GM10266 (cell line): ENCODE measurements around the gene BRD1.

ENCODE experiments used
- DNase-seq: peaks from one replicate; pipeline ENCODE4 v3.0.0; 2012; ENCODE audit errors: extremely low spot score
- TF ChIP-seq, protein P1 (sequence below): IDR thresholded peaks from 2 replicates; pipeline ENCODE4 v1.5.1; 2012; ENCODE audit warnings: mild to moderate bottlenecking, low read depth; ENCODE audit not compliant: control insufficient read depth, insufficient read depth; ENCODE audit errors: missing control alignments

The BRD1 gene

DNA sequence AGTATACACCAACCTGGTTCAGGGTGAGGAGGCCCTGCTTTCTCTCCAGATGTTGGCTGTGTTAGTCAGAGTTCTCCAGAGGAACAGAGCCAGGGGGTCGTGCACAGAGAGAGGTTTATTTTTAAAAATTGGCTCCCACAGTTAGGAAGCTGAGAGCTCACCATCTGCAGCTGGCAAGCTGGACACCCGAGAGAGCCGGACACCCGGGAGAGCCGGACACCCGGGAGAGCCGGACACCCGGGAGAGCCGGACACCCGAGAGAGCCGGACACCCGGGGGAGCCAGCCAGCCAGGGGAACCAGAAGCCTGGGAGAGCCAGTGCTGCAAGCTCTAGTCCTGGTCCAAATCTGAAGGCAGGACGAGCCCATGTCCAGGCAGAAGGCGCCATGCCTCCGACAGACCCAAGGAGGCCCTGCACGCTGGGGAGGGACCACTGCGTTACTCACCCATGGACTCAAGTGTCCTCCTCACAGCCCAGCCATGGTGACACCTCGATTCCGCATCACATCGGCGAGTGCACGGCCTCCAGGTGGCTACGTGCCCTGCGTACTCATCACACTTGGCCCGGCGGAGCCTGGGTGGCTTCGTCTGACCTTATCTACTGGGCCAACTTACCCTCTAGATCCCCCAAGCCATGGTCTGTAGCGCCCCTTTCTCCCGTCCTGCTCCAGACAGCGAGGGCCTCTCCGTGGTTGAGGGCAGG, 99.0 kb downstream of the BRD1 start:
- TF ChIP-seq, protein P1, sequence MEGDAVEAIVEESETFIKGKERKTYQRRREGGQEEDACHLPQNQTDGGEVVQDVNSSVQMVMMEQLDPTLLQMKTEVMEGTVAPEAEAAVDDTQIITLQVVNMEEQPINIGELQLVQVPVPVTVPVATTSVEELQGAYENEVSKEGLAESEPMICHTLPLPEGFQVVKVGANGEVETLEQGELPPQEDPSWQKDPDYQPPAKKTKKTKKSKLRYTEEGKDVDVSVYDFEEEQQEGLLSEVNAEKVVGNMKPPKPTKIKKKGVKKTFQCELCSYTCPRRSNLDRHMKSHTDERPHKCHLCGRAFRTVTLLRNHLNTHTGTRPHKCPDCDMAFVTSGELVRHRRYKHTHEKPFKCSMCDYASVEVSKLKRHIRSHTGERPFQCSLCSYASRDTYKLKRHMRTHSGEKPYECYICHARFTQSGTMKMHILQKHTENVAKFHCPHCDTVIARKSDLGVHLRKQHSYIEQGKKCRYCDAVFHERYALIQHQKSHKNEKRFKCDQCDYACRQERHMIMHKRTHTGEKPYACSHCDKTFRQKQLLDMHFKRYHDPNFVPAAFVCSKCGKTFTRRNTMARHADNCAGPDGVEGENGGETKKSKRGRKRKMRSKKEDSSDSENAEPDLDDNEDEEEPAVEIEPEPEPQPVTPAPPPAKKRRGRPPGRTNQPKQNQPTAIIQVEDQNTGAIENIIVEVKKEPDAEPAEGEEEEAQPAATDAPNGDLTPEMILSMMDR: no peak
- no peak for DNase-seq

DNA sequence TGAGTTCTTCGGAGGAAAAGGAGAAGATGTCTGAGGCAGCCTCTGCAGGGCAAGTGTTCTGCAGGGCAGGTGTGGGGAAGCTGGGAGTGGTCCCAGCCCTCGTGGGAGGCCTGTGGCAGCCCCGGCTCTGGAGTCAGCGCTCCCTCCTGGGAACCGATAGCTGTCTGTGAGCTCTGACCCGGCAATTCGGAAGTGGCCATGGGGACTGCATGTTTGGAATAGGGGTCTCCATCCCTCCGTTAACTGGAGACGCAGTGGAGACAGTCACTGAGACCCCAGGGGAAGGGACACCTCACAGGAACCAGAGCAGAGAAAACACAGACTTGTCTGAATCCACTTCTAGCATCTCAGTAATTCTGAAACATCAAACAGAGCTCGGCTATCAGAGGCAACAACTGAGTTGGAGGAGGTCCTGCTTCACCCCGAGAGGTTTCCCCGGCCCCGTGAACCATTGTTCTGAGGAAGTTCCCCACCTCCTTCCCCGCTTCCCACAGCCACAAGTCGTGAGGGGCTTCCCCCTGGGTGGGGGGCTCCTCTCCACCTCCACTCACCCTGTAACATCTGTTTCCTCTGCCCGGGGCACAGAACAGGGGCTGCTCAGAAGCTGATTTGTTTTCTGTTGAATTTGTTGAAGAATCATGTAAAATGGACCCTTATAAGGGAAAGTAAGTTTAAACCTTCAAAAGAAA, 99.6 kb downstream of the BRD1 start:
- TF ChIP-seq, protein P1: no peak

DNA sequence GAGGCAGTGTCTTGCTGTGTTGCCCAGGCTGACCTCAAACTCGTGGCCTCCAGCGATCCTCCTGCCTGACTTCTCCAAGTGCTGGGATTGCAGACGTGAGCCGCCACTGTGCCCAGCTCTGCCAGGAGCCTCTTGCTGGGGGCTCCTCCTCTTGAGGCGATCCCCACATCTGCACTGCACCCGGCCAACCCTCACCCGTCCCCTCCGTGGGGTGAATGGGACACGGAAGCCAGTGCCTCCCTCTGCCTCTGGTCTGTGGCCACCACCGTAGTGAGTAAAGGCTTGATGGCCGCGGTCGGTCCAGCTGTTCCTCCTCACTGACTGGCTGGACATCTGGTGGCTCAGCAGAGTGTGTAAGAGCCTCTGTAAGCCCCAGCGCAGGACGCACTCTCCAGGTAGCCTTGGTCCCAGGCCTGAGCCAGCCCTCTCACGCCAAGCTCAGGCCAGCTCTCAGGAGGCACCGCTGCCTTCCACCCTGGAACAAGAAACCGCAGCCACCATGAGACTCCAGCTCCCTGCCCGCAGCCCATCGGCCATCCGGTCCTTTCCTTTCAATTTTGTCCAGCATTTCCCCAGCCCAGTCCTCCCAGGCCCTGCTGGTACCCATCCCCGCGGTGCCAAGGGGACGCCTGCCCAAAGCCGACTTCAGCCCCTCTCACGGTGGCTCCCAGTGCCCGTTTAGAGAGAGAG, 100.3 kb downstream of the BRD1 start:
- TF ChIP-seq, protein P1: no peak
- no peak for DNase-seq

More for the DNA sequence above, 99.6 kb downstream of the BRD1 start:
- no peak for DNase-seq

DNA sequence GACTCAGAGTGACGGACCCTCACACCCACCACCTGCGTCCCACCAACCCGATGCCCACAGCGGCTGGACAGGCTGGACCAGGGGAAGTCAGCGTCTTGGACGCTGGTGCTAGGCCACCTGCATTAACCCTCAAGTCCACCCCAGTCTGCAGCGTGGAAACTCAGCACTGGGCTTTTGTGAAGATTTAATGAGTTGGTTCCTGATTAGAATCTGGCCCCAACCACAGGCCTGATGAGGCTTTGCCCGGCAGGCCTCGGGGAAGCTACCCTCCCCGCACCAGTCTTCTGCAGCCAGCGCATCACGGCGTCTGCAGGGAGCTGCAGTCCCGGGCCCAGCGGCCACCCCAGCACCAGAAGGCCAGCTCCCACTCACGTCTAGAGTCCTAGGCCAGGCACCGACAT, 101.0 kb downstream of the BRD1 start:
- no peak for DNase-seq
- TF ChIP-seq, protein P1: no peak

DNA sequence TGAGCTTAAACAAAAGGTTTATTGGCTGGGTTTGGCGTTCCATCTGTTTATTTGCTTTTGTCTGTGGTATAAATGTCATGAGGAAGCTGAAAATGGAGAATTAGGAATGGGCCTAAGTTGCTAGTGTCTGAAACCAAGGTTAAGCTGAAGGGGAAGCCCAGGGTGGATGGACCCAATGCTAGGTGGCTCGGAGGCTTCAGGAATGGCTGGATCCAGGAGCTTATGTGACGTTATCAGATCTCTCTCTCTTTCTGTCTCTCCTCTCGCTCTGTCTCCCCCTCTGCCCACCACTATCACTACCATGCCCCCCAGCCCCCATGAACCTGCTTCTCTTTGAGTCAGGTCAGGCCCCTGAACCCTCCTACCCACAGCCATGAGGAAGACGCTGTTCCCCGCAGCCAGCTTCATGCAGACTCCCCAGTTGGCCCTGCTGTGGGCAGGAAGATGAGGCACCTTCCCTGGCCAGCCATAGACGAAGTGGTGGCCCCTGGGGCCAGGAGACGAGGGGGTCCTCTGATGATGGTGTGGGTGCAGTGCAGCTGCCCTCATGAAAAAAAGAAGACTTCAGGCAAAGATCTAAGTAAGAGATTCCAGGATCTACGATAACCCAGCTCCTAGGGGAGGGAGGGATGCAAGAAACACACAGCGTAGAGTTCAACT, 101.5 kb downstream of the BRD1 start:
- TF ChIP-seq, protein P1: no peak
- no peak for DNase-seq

DNA sequence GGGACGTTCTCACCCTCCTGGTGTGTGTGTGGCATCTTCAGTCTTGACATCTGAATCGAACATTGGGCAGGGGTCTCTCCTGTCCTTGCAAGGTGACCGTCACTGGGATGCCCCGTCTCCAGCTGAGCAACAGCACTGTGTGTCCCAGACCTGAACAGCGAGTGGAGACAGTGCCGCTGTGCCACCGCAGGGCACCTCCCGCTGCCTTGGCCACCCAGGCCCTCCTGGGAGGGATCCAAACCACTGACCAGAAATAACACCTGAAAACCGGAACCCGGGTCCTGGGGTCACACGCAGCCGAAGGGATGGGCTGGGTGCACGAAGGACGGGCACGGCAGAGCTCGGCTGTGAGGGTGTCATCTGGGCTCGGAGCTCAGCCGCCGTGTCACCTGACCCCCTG, 102.2 kb downstream of the BRD1 start:
- DNase-seq: no peak
- TF ChIP-seq, protein P1: no peak
